ENCODE measurements around the gene ABI1.

ABI1 gene

DNA sequence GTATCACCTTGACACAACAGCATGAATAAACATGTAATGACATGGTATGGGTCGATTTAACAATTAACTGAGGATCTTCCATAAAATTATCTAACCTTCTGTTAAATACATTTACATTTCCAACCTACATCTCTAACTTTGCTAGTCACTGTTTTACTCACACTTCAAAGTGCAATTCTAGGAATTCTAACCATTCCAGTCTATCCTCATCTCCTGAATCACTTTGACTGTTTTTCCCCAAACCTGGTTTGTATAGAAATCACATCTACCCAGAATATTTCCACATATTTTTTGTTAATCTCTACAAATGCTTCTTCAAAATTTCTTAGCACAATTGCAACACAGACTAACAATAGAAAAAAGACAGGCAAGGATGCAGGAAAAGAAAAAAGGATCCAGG lies 6.2 kb downstream of the ABI1 start:
- peak; percentile 15 for DNase-seq (ENCODE audit: low spot score)

- DNase-seq (ENCODE audit: low spot score): no peak
Measured at GRCh38 chr10:26844396-26844975, 16.3 kb downstream of the ABI1 start.

GRCh38 chr10:26843736-26844135 lies 17.0 kb downstream of the ABI1 start:
- no peak for DNase-seq (ENCODE audit: low spot score)

DNA sequence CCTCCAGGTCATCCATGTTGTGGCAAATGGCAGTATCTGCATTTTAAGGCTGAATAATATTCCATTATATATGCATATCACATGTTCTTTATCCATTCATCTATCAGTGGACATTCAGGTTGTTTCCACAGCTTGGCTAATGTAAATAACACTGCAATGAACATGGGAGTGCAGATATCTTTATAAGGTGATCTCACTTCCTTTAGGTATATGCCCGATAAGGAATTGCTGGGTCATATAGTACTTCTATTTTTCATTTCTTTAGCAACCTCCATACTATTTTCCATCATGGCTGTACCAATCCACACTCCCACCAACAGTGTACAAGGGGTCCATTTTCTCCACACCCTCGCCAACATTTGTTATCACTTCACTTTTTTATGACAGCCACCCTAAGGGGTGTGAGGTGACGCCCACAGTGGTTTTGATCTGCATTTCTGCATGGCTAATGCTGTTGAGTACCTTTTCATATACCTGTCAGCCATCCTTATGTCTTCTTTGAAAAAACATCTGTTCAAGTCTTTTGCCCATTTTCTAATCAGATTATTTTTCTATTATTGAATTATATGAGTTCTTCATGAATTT lies 18.9 kb downstream of the ABI1 start:
- DNase-seq (ENCODE audit: low spot score): no peak

- no peak for DNase-seq (ENCODE audit: low spot score)
Measured at GRCh38 chr10:26840938-26841732, 19.6 kb downstream of the ABI1 start.

- peak; percentile 25 for DNase-seq (ENCODE audit: low spot score)
Measured at GRCh38 chr10:26839966-26840627, 20.7 kb downstream of the ABI1 start.

DNA sequence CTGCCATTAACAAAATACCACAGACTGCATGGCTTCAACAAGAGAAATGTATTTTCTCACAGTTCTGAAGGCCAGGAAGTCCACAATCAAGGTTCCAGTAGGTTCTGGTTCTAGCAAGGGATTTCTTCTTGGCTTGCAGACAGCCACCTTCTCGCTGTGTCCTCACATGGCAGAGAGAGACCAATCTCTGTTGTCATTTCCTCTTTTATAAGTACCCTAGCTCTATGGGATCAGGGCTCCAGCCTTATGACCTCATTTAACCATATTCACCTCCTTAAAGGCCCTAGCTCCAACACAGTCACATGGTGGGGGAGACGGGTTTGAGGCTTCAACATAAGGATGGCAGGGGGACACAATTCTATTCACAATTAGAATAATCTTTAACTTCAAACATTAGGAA lies 23.6 kb downstream of the ABI1 start:
- DNase-seq (ENCODE audit: low spot score): no peak

- no peak for DNase-seq (ENCODE audit: low spot score)
Measured at GRCh38 chr10:26835025-26835424, 25.7 kb downstream of the ABI1 start.

DNA sequence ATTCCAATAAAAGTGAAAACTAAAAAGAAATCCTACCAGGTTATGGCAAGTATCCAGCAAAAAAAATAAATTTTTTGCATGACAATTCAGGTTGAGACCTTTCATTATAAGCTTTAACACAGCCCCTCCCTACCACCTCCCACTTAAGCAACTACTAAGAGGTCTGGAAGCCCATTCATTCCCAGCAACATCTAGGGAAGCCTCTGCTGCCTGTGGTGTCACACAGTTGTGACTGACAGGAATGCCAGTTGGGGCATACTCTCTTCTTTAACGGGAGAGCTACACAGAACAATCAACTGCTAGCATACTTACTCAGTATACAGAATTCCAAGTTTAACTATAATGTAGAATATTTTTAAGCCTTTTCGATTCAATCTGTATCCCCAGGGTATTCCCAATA lies 27.8 kb downstream of the ABI1 start:
- DNase-seq (ENCODE audit: low spot score): no peak

- DNase-seq (ENCODE audit: low spot score): no peak
Measured at GRCh38 chr10:26831936-26832335, 28.8 kb downstream of the ABI1 start.

GRCh38 chr10:26829810-26830515 lies 30.8 kb downstream of the ABI1 start:
- DNase-seq (ENCODE audit: low spot score): no peak

- no peak for DNase-seq (ENCODE audit: low spot score)
Measured at GRCh38 chr10:26824015-26824690, 36.6 kb downstream of the ABI1 start.

DNA sequence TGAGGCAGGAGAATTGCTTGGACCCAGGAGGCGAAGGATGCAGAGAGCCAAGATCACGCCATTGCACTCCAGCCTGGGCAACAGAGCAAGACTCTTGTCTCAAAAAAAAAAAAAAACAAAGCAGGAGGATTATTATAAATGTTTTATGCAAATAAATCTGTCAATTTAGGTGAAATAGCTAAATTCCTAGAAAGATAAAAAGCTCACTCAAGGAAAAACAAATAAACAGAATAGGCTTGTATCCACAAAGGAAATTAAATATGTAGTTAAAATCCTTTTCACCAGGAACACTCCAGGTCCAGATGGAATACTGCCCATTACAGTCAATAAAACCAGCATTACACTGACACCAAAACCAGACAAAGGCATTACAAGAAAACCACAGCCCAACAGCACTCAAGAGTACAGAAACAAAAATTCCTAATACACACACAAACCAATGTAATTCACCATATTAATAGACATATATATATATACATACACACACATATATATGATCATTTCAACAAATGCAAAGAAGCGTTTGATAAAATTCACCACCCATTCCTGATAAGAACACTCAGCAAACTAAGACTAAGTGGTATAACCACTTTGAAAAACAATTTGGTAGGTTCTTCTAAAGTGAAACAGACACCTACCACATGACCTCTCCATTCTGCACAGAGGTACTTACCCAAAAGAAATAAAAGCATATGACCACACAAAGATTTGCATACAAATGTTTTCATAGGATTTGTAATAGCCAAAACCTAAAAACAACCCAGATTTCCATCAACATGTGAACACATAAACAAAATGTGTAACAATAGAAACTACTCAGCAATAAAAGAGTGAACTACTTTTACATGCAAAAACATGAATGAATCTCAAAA lies 38.8 kb downstream of the ABI1 start:
- no peak for DNase-seq (ENCODE audit: low spot score)

- no peak for DNase-seq (ENCODE audit: low spot score)
Measured at GRCh38 chr10:26815500-26815899, 45.3 kb downstream of the ABI1 start.

- DNase-seq (ENCODE audit: low spot score): no peak
Measured at GRCh38 chr10:26810435-26811026, 50.2 kb downstream of the ABI1 start.

DNA sequence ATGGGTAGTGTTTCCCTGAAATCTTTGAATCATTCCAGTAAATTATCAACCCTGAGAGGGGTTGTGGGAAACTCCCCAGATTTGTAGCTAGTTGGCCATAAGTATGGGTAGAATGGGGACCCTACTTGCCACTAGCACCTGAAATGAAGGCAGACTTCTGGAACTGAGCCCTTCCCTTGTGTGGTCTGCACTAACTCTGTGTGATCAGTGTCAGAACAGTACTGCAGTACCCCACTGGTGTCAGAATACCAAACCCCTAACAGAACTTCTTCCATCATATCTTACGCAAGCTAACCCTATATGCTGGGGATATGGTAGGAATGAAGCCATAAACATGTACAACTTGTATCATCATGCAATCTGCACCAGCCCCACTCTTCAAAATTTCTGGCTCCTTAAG lies 50.8 kb downstream of the ABI1 start:
- no peak for DNase-seq (ENCODE audit: low spot score)

- no peak for DNase-seq (ENCODE audit: low spot score)
Measured at GRCh38 chr10:26807532-26807931, 53.2 kb downstream of the ABI1 start.

- DNase-seq (ENCODE audit: low spot score): no peak
Measured at GRCh38 chr10:26806557-26806956, 54.2 kb downstream of the ABI1 start.

DNA sequence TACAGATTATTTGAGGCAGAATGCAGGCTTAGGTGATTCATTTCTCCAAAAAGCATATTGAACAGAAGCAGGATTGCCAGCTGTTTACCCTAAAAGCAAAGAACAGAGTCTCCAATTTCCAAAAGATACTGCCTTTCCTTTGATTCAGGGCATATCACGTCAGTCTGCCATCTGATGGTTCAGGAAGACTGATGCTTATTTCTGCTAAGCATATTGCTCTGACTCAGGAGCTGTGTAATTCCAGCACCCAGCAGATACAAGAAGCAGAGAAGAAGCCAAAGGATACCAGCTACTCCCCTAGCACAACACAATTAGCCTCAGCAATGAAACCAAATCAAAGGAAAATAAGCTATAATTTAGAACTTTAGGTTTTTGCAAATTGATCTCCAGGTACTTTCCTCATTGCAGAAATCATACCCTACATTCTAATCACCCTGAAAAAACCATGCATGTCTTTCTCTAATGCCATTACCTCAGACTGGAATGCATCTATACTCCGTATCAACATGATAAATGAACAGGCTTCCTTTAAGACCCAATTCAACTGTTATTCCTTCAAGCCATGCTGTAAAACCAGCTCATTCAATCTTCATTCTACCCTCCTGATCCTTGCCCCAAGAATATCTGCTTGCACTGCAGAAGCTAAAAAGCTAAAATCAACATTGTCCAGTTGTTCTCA lies 55.1 kb downstream of the ABI1 start:
- peak; percentile 32 for DNase-seq (ENCODE audit: low spot score)
